Astrocyte (in vitro differentiated cells and primary cell): ENCODE results near the gene KCNA4. TPM values are rescaled to one million over a fixed set of nuclear protein-coding genes. Genes with fewer than 3 reads are reported as not detected.

Source experiments
- DNase-seq: peaks from one replicate; pipeline ENCODE4 v3.0.0-alpha.2; 2010; ENCODE audit warnings: low read depth
- FAIRE-seq: peaks from 2 replicates; lab custom pipeline; 2011; peaks lifted over from hg19 to GRCh38; lab: Jason Lieb, UNC
- H2AFZ ChIP-seq: 2 replicates; pipeline ENCODE4 v1.6.0; 2012; ENCODE audit warnings: low read depth, low read length, inconsistent platforms
- H3K27ac ChIP-seq: 2 replicates; pipeline ENCODE4 v1.5.1; 2011; ENCODE audit warnings: low read depth, low read length, inconsistent platforms
- H3K27me3 ChIP-seq: 2 replicates; pipeline ENCODE4 v1.6.0; 2011; ENCODE audit warnings: low read length, inconsistent platforms; ENCODE audit not compliant: insufficient read depth
- H3K36me3 ChIP-seq: 2 replicates; pipeline ENCODE4 v1.5.1; 2011; ENCODE audit warnings: low read length, inconsistent platforms; ENCODE audit not compliant: insufficient read depth
- H3K4me1 ChIP-seq: 2 replicates; pipeline ENCODE4 v1.5.1; 2011; ENCODE audit warnings: low read length, inconsistent platforms; ENCODE audit not compliant: insufficient read depth
- H3K4me2 ChIP-seq: 2 replicates; pipeline ENCODE4 v1.6.0; 2012; ENCODE audit warnings: low read length, inconsistent platforms
- H3K4me3 ChIP-seq: 2 replicates; pipeline ENCODE4 v1.5.1; 2011; ENCODE audit warnings: low read depth, mild to moderate bottlenecking, low read length, inconsistent platforms; ENCODE audit not compliant: insufficient read depth
- H3K79me2 ChIP-seq: 2 replicates; pipeline ENCODE4 v1.6.0; 2012; ENCODE audit warnings: mild to moderate bottlenecking, low read length, inconsistent platforms; ENCODE audit not compliant: insufficient read depth
- H3K9ac ChIP-seq: 2 replicates; pipeline ENCODE4 v1.6.0; 2012; ENCODE audit warnings: mild to moderate bottlenecking, low read length, inconsistent platforms
- H3K9me3 ChIP-seq: 2 replicates; pipeline ENCODE4 v1.5.1; 2012; ENCODE audit warnings: low read depth, mild to moderate bottlenecking, low read length, inconsistent platforms; ENCODE audit not compliant: insufficient read depth
- H4K20me1 ChIP-seq: 2 replicates; pipeline ENCODE4 v1.6.0; 2012; ENCODE audit warnings: low read length, inconsistent platforms; ENCODE audit not compliant: insufficient read depth
- H3K27ac Mint-ChIP-seq: one replicate; pipeline ENCODE4 v1.8.0; 2021; ENCODE audit warnings: mild to moderate bottlenecking, mixed read lengths; ENCODE audit not compliant: unreplicated experiment
- H3K27me3 Mint-ChIP-seq: one replicate; pipeline ENCODE4 v1.8.0; 2021; ENCODE audit warnings: low read depth, mixed read lengths; ENCODE audit not compliant: unreplicated experiment
- H3K36me3 Mint-ChIP-seq: one replicate; pipeline ENCODE4 v1.8.0; 2021; ENCODE audit warnings: low read depth, mixed read lengths; ENCODE audit not compliant: unreplicated experiment
- H3K4me1 Mint-ChIP-seq: one replicate; pipeline ENCODE4 v1.8.0; 2021; ENCODE audit warnings: low read depth, mixed read lengths; ENCODE audit not compliant: unreplicated experiment
- H3K4me3 Mint-ChIP-seq: one replicate; pipeline ENCODE4 v1.8.0; 2021; ENCODE audit warnings: mild to moderate bottlenecking, moderate library complexity, mixed read lengths; ENCODE audit not compliant: unreplicated experiment
- H3K9me3 Mint-ChIP-seq: one replicate; pipeline ENCODE4 v1.8.0; 2021; ENCODE audit warnings: mild to moderate bottlenecking, mixed read lengths; ENCODE audit not compliant: unreplicated experiment
- EZH2 ChIP-seq: IDR thresholded peaks from 2 replicates; pipeline ENCODE4 v1.6.1; 2012; ENCODE audit warnings: mild to moderate bottlenecking, low read length, inconsistent platforms; ENCODE audit not compliant: insufficient read depth
- total RNA-seq: library from RNA; stranded (reverse); gene quantifications from 2 replicates; pipeline ENCODE4 v1.2.1, GENCODE V29; 2021
- TF ChIP-seq, protein P1 (sequence below): IDR thresholded peaks from 2 replicates; pipeline ENCODE4 v1.5.1; 2011; ENCODE audit warnings: low read depth, mild to moderate bottlenecking, inconsistent platforms, low read length, moderate library complexity; ENCODE audit not compliant: insufficient read depth

Gene KCNA4
- total RNA-seq, 1 donor from 2014 or later = not detected

GRCh38 chr11:30049214-30049613 lies 32.4 kb upstream of the KCNA4 start:
- Histone ChIP-seq H4K20me1 (no peaks in the 10 kb centered on the region), H2AFZ (no peak overlapping the region), H3K36me3 (no peaks in the 10 kb centered on the region), H3K27ac (no peak overlapping the region), H3K27me3 (no peaks in the 10 kb centered on the region), H3K9ac (no peak overlapping the region), H3K4me2 (no peak overlapping the region), H3K79me2 (no peaks in the 10 kb centered on the region), H3K9me3 (no peaks in the 10 kb centered on the region), H3K4me3 (no peak overlapping the region), H3K4me1 (no peaks in the 10 kb centered on the region)
- no peak overlapping the region for H3K4me3 Mint-ChIP-seq
- no peaks in the 10 kb centered on the region for H3K36me3 Mint-ChIP-seq
- peaks cover 7% of the 10 kb centered on the region for H3K27me3 Mint-ChIP-seq
- no peak overlapping the region for H3K27ac Mint-ChIP-seq
- no peak for FAIRE-seq
- no peaks in the 10 kb centered on the region for H3K4me1 Mint-ChIP-seq
- TF ChIP-seq, protein P1, sequence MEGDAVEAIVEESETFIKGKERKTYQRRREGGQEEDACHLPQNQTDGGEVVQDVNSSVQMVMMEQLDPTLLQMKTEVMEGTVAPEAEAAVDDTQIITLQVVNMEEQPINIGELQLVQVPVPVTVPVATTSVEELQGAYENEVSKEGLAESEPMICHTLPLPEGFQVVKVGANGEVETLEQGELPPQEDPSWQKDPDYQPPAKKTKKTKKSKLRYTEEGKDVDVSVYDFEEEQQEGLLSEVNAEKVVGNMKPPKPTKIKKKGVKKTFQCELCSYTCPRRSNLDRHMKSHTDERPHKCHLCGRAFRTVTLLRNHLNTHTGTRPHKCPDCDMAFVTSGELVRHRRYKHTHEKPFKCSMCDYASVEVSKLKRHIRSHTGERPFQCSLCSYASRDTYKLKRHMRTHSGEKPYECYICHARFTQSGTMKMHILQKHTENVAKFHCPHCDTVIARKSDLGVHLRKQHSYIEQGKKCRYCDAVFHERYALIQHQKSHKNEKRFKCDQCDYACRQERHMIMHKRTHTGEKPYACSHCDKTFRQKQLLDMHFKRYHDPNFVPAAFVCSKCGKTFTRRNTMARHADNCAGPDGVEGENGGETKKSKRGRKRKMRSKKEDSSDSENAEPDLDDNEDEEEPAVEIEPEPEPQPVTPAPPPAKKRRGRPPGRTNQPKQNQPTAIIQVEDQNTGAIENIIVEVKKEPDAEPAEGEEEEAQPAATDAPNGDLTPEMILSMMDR = no peak
- TF ChIP-seq EZH2 = no peak
- H3K9me3 Mint-ChIP-seq = no peaks in the 10 kb centered on the region
- DNase-seq = no peak

DNA sequence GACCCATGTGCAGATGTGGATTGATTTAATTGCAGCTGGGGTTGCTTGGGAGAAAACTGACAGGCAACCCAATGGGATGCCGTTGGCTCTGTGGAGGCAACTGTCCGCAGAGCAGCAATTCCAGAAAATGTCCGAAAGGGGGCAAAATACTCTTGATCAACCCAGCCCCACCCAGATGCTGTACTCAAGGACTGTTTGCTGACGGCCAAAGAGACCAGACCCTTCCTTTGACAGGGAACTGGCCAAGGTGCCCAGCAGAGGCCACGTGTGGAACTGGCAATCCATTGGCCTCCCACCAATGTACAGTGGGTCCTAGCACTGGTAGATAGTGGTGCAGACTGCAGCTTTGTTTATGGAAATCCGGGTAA lies 29.7 kb upstream of the KCNA4 start:
- H3K9me3 ChIP-seq = no peaks in the 10 kb centered on the region
- TF ChIP-seq, protein P1 = no peak
- no peak for TF ChIP-seq EZH2
- peaks cover 5% of the 10 kb centered on the region for H3K27me3 Mint-ChIP-seq
- no peak overlapping the region for H3K4me2 ChIP-seq
- H2AFZ ChIP-seq = no peak overlapping the region
- H4K20me1 ChIP-seq = no peaks in the 10 kb centered on the region
- no peak overlapping the region for H3K9ac ChIP-seq
- H3K36me3 Mint-ChIP-seq = no peaks in the 10 kb centered on the region
- no peak overlapping the region for H3K27ac ChIP-seq
- no peak overlapping the region for H3K4me3 Mint-ChIP-seq
- no peaks in the 10 kb centered on the region for H3K4me1 ChIP-seq
- H3K4me3 ChIP-seq = no peak overlapping the region
- no peaks in the 10 kb centered on the region for H3K79me2 ChIP-seq
- H3K27ac Mint-ChIP-seq = no peak overlapping the region
- no peak for FAIRE-seq
- no peaks in the 10 kb centered on the region for H3K4me1 Mint-ChIP-seq
- H3K36me3 ChIP-seq = no peaks in the 10 kb centered on the region
- H3K27me3 ChIP-seq = no peaks in the 10 kb centered on the region
- DNase-seq = no peak
- H3K9me3 Mint-ChIP-seq = no peaks in the 10 kb centered on the region

DNA sequence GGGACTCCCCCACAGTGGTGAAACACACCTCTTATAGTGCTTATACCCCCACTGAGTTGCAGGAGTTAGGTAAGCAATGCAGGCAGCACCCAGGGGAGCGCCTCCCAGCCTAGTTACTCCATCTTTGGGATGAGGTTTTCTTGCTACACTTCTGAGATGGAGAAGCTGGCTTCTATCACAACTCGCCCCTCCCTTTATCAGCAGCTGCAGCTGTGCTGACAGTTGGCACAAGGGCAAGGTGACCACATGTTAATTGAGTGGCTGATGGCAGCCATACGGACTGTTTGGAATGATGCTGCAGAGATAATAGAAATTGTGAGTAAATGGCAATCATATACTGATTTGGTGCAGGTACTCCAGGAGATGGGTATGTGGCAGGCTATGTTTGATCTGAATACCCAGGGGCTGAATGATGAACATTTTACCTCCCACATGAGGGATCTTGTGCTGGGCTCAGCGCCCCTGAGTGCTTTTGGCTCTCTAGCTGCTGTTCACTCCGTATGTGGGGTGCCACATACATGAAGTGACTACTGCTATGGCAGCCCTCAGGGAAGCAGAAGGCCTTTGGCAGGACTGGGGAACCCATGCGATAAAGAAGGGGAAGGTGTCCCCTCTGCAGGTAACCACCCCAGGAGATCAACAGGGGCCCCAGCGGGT lies 29.2 kb upstream of the KCNA4 start:
- Histone ChIP-seq H3K27me3 (no peaks in the 10 kb centered on the region), H2AFZ (no peak overlapping the region), H3K9me3 (no peaks in the 10 kb centered on the region), H3K27ac (no peak overlapping the region), H4K20me1 (no peaks in the 10 kb centered on the region), H3K4me2 (no peak overlapping the region), H3K9ac (no peak overlapping the region), H3K79me2 (no peaks in the 10 kb centered on the region), H3K4me1 (no peaks in the 10 kb centered on the region), H3K36me3 (no peaks in the 10 kb centered on the region), H3K4me3 (no peak overlapping the region)
- H3K4me1 Mint-ChIP-seq = no peaks in the 10 kb centered on the region
- no peak overlapping the region for H3K4me3 Mint-ChIP-seq
- no peaks in the 10 kb centered on the region for H3K36me3 Mint-ChIP-seq
- H3K27me3 Mint-ChIP-seq = peaks cover 5% of the 10 kb centered on the region
- no peak overlapping the region for H3K27ac Mint-ChIP-seq
- DNase-seq (no peak), FAIRE-seq (no peak)
- no peaks in the 10 kb centered on the region for H3K9me3 Mint-ChIP-seq
- TF ChIP-seq, protein P1 = no peak
- no peak for TF ChIP-seq EZH2
